Gastroesophageal sphincter (tissue), 4 donors: ENCODE measurements around the gene ONECUT2. TPM values are rescaled to one million over a fixed set of nuclear protein-coding genes. Genes with fewer than 3 reads are reported as not detected.

Experiments
- ATAC-seq: fragments of 150-250 bp; one replicate; pipeline ENCODE4 v1.9.1; 2016; ENCODE audit warnings: mild to moderate bottlenecking, moderate library complexity
- H3K27ac ChIP-seq, 4 donors: fragments of 200-600 bp; sonication (generic) in 3 of 4; 1 replicate in 3 of 4; 2 replicates in 1 of 4; pipeline ENCODE4 v1.5.1; 2016 to 2019
- H3K27me3 ChIP-seq: fragments of 200-600 bp; sonication (generic); one replicate; pipeline ENCODE4 v1.5.1; 2019
- H3K36me3 ChIP-seq, 2 donors: fragments of 200-600 bp; sonication (generic); one replicate each; pipeline ENCODE4 v1.5.1; 2019; ENCODE audit warnings: control low read depth in 1 of 2
- H3K4me1 ChIP-seq, 3 donors: fragments of 200-600 bp; sonication (generic); 1 replicate in 2 of 3; 2 replicates in 1 of 3; pipeline ENCODE4 v1.5.1; 2016 to 2019; ENCODE audit warnings: control low read depth in 2 of 3
- H3K4me3 ChIP-seq, 2 donors: fragments of 200-600 bp; sonication (generic); one replicate each; pipeline ENCODE4 v1.5.1; 2019; ENCODE audit warnings: mild to moderate bottlenecking in 1 of 2, moderate library complexity in 1 of 2
- H3K9me3 ChIP-seq, 3 donors: fragments of 200-600 bp; sonication (generic); one replicate each; pipeline ENCODE4 v1.5.1; 2017 to 2019; ENCODE audit warnings: control low read depth in 2 of 3
- CTCF ChIP-seq, 4 experiments: fragments of 200-600 bp in 2 of 4; fragments of 450-650 bp in 2 of 4; sonication (generic) in 1 of 4; IDR thresholded peaks; one replicate each; pipeline ENCODE4 v1.5.1; 2017 to 2019; ENCODE audit warnings: antibody characterized with exemption in 4 of 4, mild to moderate bottlenecking in 2 of 4, moderate library complexity in 2 of 4
- EP300 ChIP-seq: sonication (generic); formaldehyde crosslinking; IDR thresholded peaks from one replicate; pipeline ENCODE4 v1.6.1; 2017; ENCODE audit warnings: antibody characterized with exemption, mild to moderate bottlenecking
- POLR2A ChIP-seq, 2 donors: fragments of 450-650 bp; IDR thresholded peaks; one replicate each; pipeline ENCODE4 v1.6.1; 2017; ENCODE audit warnings: antibody characterized with exemption in 2 of 2, mild to moderate bottlenecking in 2 of 2, moderate library complexity in 1 of 2
- POLR2AphosphoS5 ChIP-seq: sonication (generic); formaldehyde crosslinking; IDR thresholded peaks from one replicate; pipeline ENCODE4 v1.6.1; 2017; ENCODE audit warnings: antibody characterized with exemption
- WGBS, 2 donors: methylation state at CpG; one replicate each; pipeline ENCODE4 v1.1.5; 2018; ENCODE audit warnings: low coverage in 1 of 2; 5-methylcytosine and 5-hydroxymethylcytosine counted together
- total RNA-seq, 4 donors: library from RNA; depleted of rRNA; stranded (reverse); fragments of >200 nt; gene quantifications; one replicate each; pipeline ENCODE4 v1.1.0, GENCODE V29; 2016

ONECUT2 gene
- total RNA-seq, 4 donors from 2014 or later, result under 0.01 to 0.23 (median 0.06) TPM

- ATAC-seq, result no peak
- Histone ChIP-seq H3K4me3 (peak overlapping the region in 1 of 2 donors; percentile 12), H3K27me3 (peaks cover 100% of the 10 kb centered on the region), H3K4me1 (peaks cover 0 to 55% (median 19%) of the 10 kb centered on the region in 3 donors), H3K36me3 (no peaks in the 10 kb centered on the region), H3K9me3 (peaks cover 0 to 21% (median 0%) of the 10 kb centered on the region in 3 donors), H3K27ac (no peak overlapping the region)
- TF ChIP-seq CTCF (IDR thresholded peaks at IDR 0.05), result no peak
- no peak for TF ChIP-seq EP300
- TF ChIP-seq POLR2AphosphoS5, result no peak
- TF ChIP-seq POLR2A (IDR thresholded peaks at IDR 0.05), result no peak
- 5 to 9% methylated on average over 14 to 22 of the region's 34 CpGs for WGBS, 2 donors
These were observed 4.8 kb upstream of the ONECUT2 start for GRCh38 chr18:57430079-57431001.

GRCh38 chr18:57431002-57431382, 4.2 kb upstream of the ONECUT2 start:
- 5 to 6% methylated on average over 10 of the region's 10 CpGs for WGBS, 2 donors
- Histone ChIP-seq H3K9me3 (peaks cover 0 to 21% (median 0%) of the 10 kb centered on the region in 3 donors), H3K27me3 (peaks cover 100% of the 10 kb centered on the region), H3K4me1 (peaks cover 0 to 58% (median 20%) of the 10 kb centered on the region in 3 donors), H3K36me3 (no peaks in the 10 kb centered on the region), H3K4me3 (no peak overlapping the region), H3K27ac (no peak overlapping the region)
- no peak for ATAC-seq
- TF ChIP-seq CTCF (IDR thresholded peaks at IDR 0.05) (no peak), POLR2A (IDR thresholded peaks at IDR 0.05) (no peak), POLR2AphosphoS5 (no peak), EP300 (no peak)

GRCh38 chr18:57431467-57432080, 3.6 kb upstream of the ONECUT2 start:
- Histone ChIP-seq H3K9me3 (peaks cover 0 to 21% (median 0%) of the 10 kb centered on the region in 3 donors), H3K27ac (no peak overlapping the region), H3K4me3 (no peak overlapping the region), H3K36me3 (no peaks in the 10 kb centered on the region), H3K4me1 (peaks cover 0 to 64% (median 26%) of the 10 kb centered on the region in 3 donors), H3K27me3 (peaks cover 100% of the 10 kb centered on the region)
- no peak for TF ChIP-seq EP300
- no peak for TF ChIP-seq POLR2AphosphoS5
- TF ChIP-seq CTCF (IDR thresholded peaks at IDR 0.05), result no peak
- no peak for TF ChIP-seq POLR2A (IDR thresholded peaks at IDR 0.05)
- 0 to 6% methylated on average over 3 to 12 of the region's 12 CpGs for WGBS, 2 donors
- ATAC-seq, result no peak

- no peak for TF ChIP-seq CTCF (IDR thresholded peaks at IDR 0.05)
- TF ChIP-seq EP300, result no peak
- no peak for TF ChIP-seq POLR2A (IDR thresholded peaks at IDR 0.05)
- TF ChIP-seq POLR2AphosphoS5, result no peak
- Histone ChIP-seq H3K36me3 (no peaks in the 10 kb centered on the region), H3K4me3 (no peak overlapping the region), H3K27ac (no peak overlapping the region), H3K27me3 (peaks cover 100% of the 10 kb centered on the region), H3K4me1 (peaks cover 0 to 69% (median 29%) of the 10 kb centered on the region in 3 donors), H3K9me3 (peaks cover 0 to 19% (median 0%) of the 10 kb centered on the region in 3 donors)
- no peak for ATAC-seq
- 12 to 18% methylated on average over 4 of the region's 4 CpGs for WGBS, 2 donors
These were observed 3.0 kb upstream of the ONECUT2 start for GRCh38 chr18:57432140-57432539.
